ENCODE measurements around the gene MYRFL.
"Not testable (repeated sequence)": the region's sequence is repeated elsewhere in the genome, so short reads cannot be mapped to it uniquely, and the experiment has no call there.

Gene MYRFL

DNA sequence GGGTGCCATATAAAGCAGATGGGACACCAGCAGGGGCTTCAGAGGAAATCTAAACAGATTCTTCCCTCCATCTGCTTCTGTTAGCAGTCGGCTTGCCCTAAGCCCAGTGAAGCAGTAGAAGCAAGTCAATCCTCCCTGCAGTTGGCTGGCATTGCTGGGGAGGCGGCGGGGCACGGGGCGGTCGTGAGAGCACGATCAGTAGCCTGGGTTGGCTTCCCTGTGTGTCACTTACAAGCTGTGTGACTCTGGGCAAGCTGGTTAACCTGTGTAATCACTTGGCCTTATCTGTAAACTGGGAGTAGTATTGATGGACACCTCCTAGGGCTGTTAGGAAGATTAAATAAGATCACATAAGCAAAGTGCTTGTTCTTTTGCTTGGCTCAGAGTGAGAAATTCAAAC lies 19.4 kb downstream of the MYRFL start:
- DNase-seq, result no peak

DNA sequence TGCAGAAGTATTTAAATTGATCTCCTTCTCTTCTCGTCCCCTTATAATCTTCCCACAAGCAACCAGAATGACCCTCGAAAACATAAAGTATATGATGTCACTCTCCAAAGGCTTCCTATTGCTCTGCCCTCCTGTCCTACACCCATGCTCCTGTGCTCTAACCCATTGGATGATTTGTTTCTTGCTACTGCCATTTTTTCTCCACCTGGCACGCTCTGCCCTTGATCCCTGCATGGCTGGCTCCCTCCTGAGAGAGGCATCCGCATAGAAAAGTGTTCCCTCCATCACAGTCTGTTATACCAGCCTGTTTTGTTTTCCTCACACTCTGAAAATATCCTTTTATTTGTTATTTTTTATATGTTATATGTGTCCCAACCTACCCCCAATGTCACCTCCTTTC lies 19.8 kb downstream of the MYRFL start:
- DNase-seq, result no peak

- DNase-seq, result no peak
Observed at GRCh38 chr12:69846976-69847375, 21.9 kb downstream of the MYRFL start.

GRCh38 chr12:69851976-69852375 lies 26.9 kb downstream of the MYRFL start:
- no peak for DNase-seq

DNA sequence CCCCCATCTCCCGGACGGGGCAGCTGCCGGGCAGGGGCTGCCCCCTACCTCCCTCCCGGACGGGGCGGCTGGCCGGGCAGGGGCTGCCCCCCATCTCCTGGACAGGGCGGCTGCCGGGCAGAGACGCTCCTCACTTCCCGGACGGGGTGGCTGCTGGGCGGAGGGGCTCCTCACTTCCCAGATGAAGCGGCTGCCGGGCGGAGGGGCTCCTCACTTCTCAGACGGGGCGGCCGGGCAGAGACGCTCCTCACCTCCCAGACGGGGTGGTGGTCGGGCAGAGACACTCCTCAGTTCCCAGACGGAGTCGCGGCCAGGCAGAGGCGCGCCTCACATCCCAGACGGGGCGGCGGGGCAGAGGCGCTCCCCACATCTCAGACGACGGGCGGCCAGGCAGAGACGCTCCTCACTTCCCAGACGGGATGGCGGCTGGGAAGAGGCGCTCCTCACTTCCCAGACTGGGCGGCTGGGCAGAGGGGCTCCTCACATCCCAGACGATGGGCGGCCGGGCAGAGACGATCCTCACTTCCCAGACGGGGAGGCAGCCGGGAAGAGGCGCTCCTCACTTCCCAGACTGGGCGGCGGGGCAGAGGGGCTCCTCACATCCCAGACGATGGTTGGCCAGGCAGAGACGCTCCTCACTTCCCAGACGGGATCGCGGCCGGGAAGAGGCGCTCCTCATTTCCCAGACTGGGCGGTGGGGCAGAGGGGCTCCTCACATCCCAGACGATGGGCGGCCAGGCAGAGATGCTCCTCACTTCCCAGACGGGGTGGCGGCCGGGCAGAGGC lies 28.3 kb downstream of the MYRFL start:
- not testable (repeated sequence) for DNase-seq

- no peak for DNase-seq
Observed at GRCh38 chr12:69866698-69867097, 41.7 kb downstream of the MYRFL start.

- DNase-seq, result no peak
Observed at GRCh38 chr12:69868695-69869094, 43.7 kb downstream of the MYRFL start.

DNA sequence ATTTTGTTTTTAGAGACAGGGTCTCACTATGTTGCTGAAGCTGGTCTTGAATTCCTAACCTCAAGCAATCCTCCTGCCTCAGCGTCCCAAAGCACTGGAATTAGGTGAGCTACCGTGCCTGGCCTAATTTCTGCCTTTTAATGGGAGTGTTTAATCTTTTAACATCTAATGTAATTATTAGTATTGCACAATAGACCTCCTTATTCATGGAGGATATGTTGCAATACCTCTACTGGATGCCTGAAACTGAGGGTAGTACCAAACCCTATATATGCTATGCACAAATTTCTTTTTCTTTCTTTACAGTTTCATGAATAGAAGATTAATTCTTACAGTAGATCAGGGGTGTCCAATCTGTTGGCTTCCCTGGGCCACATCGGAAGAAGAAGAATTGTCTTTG lies 47.8 kb downstream of the MYRFL start:
- no peak for DNase-seq

GRCh38 chr12:69873429-69873828 lies 48.4 kb downstream of the MYRFL start:
- no peak for DNase-seq

DNA sequence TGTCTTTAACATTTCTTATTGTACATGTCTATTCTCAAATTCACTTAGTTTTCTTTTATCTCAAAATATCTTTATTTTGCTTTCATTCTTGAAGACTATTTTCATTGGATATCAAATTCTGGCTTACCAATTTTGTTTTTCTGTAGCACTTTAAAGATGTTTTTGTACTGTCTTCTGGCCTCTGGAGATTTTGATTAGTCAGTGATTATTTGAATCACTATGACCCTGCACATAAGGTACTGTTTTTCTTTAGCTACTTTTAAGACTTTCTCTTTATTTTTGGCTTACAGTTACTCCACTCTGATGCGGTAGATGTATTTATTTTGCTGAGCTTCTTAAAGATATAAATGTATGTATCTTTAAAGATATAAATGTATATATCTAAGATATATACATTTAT lies 49.6 kb downstream of the MYRFL start:
- no peak for DNase-seq

GRCh38 chr12:69875416-69875935 lies 50.4 kb downstream of the MYRFL start:
- DNase-seq, result no peak

DNA sequence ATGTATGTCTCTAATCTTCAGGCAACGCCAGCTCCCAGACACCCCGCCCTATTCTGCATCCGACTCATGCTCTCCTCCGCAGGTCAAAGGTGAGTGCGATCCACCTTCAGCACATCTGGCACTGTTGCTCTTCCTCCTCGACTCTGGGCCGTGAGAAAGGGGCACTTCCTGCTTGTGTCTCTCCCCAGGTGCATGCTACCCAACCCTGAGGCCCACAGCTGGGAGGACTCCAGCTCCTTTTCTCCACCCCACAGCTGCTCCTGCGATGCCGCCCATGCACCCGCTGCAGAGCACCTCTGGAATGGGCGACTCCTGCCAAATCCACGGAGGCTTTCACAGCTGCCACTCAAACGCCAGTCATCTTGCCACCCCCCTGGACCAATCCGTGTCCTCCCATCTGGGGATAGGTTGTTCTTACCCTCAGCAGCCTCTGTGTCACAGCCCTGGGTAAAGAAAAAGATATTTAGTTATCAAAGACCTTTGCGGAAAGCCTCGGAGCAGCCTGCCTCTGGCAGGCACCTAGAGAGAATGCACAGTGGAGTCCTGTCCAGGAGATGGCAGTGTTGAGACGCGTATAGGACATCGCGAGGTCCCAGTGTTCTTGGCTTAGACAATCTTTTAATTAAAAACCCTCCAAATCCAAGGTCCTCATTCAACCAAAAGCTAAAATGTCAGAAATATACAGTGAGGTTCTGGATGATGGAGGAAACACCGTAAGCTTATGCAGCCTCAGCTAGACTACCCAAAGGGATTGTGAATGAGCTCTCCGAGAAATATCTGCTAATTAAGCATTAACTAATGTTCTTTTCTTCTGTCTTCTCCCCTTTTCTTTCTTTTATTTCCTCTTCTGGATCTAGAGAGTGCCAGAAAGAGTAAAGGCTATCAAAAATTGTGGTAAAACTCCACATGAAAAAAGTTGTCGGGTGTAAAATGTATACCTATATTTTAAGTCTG lies 54.3 kb downstream of the MYRFL start:
- DNase-seq, result peak in 4 of 5 experiments; percentile 3 to 62 (median 46)

- no peak for DNase-seq
Observed at GRCh38 chr12:69880571-69880970, 55.5 kb downstream of the MYRFL start.

DNA sequence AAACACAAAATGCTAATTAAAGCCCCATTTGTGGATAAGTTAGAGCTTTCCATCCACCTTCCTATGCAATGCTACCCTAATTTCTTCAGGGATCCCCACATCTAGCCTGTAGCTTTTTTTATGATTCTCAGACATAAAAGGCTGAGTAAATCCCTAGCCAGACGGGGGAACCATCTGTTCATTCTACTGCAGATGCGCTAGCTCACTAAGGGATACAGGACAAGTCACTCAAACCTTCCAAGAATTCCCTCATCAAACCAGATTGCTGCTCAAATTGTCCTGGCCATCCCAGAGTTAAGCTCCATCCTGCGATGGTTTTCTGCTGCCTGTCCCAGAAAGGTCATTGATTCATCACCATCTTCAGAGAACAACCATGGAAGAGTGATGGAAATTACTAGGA lies 56.7 kb downstream of the MYRFL start:
- DNase-seq, result no peak

- no peak for DNase-seq
Observed at GRCh38 chr12:69884386-69884785, 59.4 kb downstream of the MYRFL start.

GRCh38 chr12:69885658-69886057 lies 60.6 kb downstream of the MYRFL start:
- DNase-seq, result no peak

- DNase-seq, result no peak
Observed at GRCh38 chr12:69886109-69886508, 61.1 kb downstream of the MYRFL start.

DNA sequence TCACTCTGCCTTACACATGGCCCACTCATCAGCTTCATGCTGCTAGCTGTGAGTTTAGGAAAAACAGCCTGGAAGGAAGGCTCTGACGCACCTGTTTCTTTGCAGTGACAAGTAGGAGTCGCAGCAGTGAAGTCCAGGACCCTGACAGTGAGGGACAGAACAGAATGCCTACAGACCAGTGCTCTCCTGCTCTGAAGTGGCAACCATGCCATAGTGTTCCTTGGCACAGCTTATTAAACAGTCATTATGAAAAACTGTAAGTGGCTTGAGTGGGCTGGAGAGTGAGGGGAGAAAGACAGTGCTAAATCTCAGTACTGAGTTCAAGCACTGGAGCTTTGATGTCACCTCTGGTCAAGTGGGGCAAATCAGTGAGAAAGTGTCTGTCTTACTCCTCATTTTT lies 61.7 kb downstream of the MYRFL start:
- DNase-seq, result no peak

DNA sequence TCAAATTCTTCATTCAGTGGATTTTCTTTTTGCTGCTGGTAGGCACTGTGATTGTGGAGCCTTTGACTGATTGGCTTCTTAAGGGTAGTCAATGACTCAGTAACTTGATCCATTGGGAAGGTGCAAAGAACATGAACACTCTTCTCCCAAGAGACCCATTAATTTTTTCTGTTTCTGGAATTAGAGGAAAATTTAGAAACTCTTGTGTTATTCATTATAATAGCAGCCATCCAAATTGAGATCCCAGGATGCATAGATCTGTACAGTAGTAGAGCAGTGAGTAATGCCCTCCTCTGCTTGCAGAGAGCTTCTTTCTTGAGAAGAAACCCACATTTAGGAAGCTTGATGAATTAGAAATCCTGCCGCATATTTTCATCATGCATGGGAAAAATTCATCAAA lies 63.9 kb downstream of the MYRFL start:
- no peak for DNase-seq

DNA sequence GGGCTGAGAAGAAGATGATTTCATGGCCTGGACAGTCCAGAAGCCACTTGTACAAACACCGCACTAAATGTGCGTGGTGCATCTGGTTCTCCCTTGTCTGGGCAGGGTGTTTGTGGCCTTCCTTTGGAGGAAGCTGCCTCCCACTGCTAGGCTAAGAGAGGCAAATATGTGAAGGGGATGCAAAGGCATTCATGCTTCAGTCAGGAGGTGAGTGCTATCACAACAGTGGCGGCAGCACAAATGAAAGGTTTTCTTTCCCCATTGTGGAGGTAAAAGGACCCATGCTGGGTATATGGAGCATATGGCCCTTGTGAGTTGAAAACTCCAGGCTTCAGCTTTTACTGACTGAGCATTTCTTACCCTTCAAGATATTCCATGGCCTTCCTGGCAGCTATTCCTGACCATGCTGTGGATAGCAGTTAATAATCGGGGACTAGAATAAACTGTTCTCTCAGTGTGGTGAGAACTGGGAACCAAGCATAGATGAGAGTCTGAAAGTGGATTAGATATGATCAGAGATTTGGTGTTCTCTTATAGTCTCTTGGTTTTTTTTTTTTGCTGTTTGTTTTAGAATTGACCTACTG lies 69.9 kb downstream of the MYRFL start:
- DNase-seq, result no peak

GRCh38 chr12:69896653-69897381 lies 71.8 kb downstream of the MYRFL start:
- DNase-seq, result no peak

- DNase-seq, result no peak
Observed at GRCh38 chr12:69897744-69898143, 72.7 kb downstream of the MYRFL start.

DNA sequence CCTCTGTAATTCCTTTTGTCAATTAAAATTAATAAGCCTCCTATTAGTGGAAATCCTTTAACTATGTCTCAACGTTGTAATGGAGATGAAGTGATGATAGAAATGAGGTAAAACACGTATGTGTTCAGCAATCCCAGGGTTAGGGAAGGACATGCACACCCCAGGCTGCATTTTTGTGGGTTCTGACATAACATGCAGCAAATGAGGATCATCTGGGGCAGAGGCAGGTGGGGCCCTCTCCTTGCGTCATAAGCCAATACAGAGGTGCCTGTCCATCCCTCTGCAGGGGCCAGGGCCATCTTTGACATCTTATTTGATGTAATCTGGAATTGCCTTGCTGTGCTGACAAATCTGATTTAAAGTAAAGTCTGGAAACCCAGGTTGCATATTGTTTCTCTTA lies 73.2 kb downstream of the MYRFL start:
- no peak for DNase-seq
